ENCODE measurements around the gene ZNFX1.
A peak's percentile ranks its signal among the peaks of the same experiment; 100 is the strongest.

The ZNFX1 gene

GRCh38 chr20:49313283-49313682 is 35.4 kb upstream of the ZNFX1 start:
- Histone ChIP-seq H3K36me3 (no peaks in the 10 kb centered on the region), H3K4me1 (no peaks in the 10 kb centered on the region), H3K4me3 (ENCODE audit: low read depth, low read length) (no peak overlapping the region), H3K9me3 (no peaks in the 10 kb centered on the region; the same call in 1 of the 2 replicates), H3K27me3 (peaks cover 34% of the 10 kb centered on the region)
- DNase-seq, result no peak
- no peak for TF ChIP-seq CTCF (IDR thresholded peaks at IDR 0.05; ENCODE audit: low read depth, low read length)

- Histone ChIP-seq H3K36me3 (no peaks in the 10 kb centered on the region), H3K27me3 (peaks cover 27% of the 10 kb centered on the region), H3K9me3 (no peaks in the 10 kb centered on the region), H3K4me1 (no peaks in the 10 kb centered on the region), H3K4me3 (ENCODE audit: low read depth, low read length) (no peak overlapping the region)
- TF ChIP-seq CTCF (IDR thresholded peaks at IDR 0.05; ENCODE audit: low read depth, low read length), result no peak
- DNase-seq, result no peak
Measured at GRCh38 chr20:49312661-49313060, 34.8 kb upstream of the ZNFX1 start.

- Histone ChIP-seq H3K4me1 (no peaks in the 10 kb centered on the region; the same call in 1 of the 2 replicates), H3K4me3 (ENCODE audit: low read depth, low read length) (no peak overlapping the region), H3K27me3 (peaks cover 9% of the 10 kb centered on the region), H3K9me3 (no peaks in the 10 kb centered on the region), H3K36me3 (no peaks in the 10 kb centered on the region)
- no peak for DNase-seq
- TF ChIP-seq CTCF (IDR thresholded peaks at IDR 0.05; ENCODE audit: low read depth, low read length), result no peak
Measured at GRCh38 chr20:49310705-49311104, 32.8 kb upstream of the ZNFX1 start.

- no peaks in the 10 kb centered on the region for H3K27me3 ChIP-seq
- no peak for TF ChIP-seq CTCF (IDR thresholded peaks at IDR 0.05; ENCODE audit: low read depth, low read length)
- no peaks in the 10 kb centered on the region for H3K9me3 ChIP-seq
- H3K36me3 ChIP-seq, result no peaks in the 10 kb centered on the region
- DNase-seq, result no peak
- H3K4me3 ChIP-seq (ENCODE audit: low read depth, low read length), result no peak overlapping the region
- no peaks in the 10 kb centered on the region; the same call in 1 of the 2 replicates for H3K4me1 ChIP-seq
Measured at GRCh38 chr20:49308875-49309274, 31.0 kb upstream of the ZNFX1 start.

GRCh38 chr20:49306903-49307620 is 29.2 kb upstream of the ZNFX1 start:
- no peaks in the 10 kb centered on the region for H3K36me3 ChIP-seq
- H3K4me3 ChIP-seq (ENCODE audit: low read depth, low read length), result no peak overlapping the region
- H3K27me3 ChIP-seq, result no peaks in the 10 kb centered on the region
- no peaks in the 10 kb centered on the region; the same call in 1 of the 2 replicates for H3K4me1 ChIP-seq
- peak; percentile 56 for DNase-seq
- TF ChIP-seq CTCF (IDR thresholded peaks at IDR 0.05; ENCODE audit: low read depth, low read length), result no peak
- H3K9me3 ChIP-seq, result no peaks in the 10 kb centered on the region

- no peak for TF ChIP-seq CTCF (IDR thresholded peaks at IDR 0.05; ENCODE audit: low read depth, low read length)
- Histone ChIP-seq H3K4me1 (no peaks in the 10 kb centered on the region; the same call in 1 of the 2 replicates), H3K9me3 (no peaks in the 10 kb centered on the region), H3K4me3 (ENCODE audit: low read depth, low read length) (no peak overlapping the region), H3K27me3 (no peaks in the 10 kb centered on the region), H3K36me3 (no peaks in the 10 kb centered on the region)
- no peak for DNase-seq
Measured at GRCh38 chr20:49303065-49303552, 25.3 kb upstream of the ZNFX1 start.
